ENCODE results near the gene DNAJC2.

The DNAJC2 gene, protein sequence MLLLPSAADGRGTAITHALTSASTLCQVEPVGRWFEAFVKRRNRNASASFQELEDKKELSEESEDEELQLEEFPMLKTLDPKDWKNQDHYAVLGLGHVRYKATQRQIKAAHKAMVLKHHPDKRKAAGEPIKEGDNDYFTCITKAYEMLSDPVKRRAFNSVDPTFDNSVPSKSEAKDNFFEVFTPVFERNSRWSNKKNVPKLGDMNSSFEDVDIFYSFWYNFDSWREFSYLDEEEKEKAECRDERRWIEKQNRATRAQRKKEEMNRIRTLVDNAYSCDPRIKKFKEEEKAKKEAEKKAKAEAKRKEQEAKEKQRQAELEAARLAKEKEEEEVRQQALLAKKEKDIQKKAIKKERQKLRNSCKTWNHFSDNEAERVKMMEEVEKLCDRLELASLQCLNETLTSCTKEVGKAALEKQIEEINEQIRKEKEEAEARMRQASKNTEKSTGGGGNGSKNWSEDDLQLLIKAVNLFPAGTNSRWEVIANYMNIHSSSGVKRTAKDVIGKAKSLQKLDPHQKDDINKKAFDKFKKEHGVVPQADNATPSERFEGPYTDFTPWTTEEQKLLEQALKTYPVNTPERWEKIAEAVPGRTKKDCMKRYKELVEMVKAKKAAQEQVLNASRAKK

DNA sequence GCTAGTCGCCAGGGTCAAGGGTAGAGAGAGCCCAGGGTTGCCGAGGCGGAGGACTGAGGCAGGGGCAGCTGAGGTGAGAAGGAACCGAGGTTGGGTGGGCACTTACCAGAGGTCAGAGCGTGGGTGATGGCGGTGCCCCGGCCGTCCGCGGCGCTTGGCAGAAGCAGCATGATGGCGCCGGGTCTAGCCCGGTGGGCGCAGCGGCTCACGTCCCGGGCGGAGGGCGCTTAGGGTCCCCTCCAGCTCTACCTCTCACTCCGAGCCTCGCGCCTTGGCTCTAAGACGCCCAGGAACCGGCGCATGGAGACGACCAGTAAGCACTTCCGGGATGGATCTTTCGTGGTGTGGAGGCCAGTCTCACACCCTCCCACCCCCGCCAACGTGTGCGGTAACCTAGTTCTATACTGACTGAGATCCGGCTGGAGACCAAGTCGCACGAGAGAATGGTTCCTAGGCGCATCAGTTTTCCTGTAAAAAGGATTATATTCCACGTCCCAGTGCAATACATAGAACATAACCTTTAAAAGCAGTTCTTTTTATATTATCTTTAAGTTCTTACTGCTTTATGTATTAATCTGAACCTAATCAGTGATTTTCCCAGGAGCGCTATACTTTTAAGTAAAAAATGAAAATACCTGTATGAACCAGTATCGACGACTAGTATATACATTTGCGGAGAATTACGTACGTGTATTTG is at the start of gene DNAJC2:
Gene DNAJC2 (minus strand): TSS at position 315 of the 697 bp plus-strand sequence. CDS start 145 bp downstream, at position 170.
- peak; percentile 75 to 83 for DNase-seq (ENCODE audit: low read depth in 2 of 2)

DNA sequence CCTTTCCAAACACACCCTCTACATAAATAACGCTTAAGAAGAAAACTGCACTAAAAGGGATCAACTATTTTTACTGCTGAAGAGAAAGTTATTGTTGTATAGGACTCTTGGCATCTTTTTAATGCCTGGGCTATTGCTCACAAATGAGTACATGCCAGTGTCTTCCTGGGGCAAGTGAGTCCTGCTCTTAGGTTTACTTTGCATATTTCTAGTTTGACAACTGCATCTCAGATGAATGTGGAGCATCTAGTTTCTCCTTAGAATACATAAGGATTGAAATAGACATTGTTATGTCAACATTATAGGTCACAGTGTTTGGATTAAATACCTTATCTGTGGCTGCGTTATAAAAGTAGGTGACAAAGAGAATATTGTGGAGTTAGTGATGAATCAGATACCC is 47.4 kb upstream of the DNAJC2 start:
- DNase-seq (ENCODE audit: low read depth in 2 of 2): no peak

DNA sequence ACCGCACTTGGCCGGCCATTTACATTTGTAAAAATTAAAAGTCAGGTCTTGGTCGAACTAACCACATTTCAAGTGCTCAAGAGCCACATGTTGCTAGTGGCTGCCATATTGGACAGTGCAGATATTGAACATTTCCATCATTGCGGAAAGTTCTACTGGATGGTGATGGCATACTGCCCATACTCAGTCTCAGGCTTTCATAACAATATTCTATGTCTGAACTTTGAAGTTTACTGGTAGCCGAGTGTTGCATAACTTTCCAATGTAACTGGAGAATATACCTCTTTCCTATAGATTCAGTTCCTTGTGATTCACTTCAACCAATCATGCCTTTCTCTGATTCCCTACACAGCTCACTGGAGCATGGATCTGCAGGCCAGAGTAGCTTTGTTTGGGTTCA is 46.6 kb upstream of the DNAJC2 start:
- no peak for DNase-seq (ENCODE audit: low read depth in 2 of 2)

DNA sequence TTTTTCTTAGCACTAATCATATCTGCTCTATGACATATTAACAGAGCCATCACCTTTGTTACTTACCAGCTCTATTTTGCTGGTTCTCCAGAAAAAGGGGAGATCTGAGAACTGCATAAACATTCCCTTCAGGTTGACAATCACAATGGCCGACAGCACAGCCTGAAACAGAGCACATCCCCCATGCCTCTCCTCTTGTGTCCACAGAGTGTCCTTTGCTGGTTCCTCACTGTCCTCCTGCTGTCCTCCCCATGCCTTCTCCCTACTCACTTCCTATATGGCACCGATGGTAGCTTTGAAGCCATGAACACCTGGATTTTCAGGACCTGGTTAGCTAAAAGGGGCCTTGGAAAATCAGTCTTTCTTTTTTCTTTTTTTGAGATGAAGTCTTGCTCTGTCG is 44.7 kb upstream of the DNAJC2 start:
- DNase-seq (ENCODE audit: low read depth in 2 of 2): no peak

DNA sequence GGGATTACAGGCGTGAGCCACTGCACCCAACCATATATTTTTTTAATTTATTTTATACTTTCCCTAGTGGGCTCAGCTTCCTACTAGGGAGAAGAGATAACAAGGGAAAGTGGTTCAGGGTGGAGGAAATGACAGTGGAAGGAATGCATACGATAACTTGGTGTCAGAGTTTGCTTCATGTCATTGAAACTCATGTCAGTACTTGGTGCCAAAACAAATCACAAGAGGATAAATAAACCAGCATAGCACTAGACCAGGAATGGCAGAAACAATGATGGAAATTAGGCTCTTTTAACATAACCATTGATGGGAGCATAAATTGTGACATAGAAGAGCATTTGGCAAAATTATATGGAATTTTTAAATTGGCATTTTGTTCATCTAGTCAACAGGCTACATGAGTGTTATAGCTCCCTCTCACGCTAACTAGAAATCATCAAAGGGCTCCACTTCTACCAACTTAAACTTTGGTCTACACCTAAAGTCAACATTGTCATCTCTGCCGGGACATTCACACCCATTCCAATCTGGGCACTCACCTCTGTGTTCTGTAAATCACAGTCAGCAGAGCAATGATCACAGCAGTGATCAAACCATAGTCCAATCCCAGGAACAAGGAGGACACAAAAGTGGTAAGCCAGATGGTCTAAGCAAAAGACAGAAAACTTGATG is 44.0 kb upstream of the DNAJC2 start:
- DNase-seq (ENCODE audit: low read depth in 2 of 2): no peak

DNA sequence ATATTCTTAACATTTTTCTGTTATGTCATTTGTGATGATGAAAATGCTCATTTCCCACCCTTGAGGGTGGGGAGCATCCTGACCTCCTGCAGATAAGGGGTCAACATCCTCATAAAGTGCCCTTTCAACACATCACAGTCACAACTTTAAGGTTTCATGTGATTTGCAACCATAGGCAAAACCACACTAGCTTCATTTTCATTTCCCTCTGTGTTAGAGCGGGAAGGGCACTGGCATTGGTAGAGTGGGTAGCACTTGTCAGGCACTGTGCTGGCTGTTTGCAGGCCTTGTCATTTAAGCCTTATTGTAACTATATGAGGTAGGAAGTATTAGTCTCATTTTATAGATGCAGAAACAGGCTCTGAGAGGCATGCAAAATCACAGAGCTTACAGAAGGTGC is 42.7 kb upstream of the DNAJC2 start:
- DNase-seq (ENCODE audit: low read depth in 2 of 2): no peak

DNA sequence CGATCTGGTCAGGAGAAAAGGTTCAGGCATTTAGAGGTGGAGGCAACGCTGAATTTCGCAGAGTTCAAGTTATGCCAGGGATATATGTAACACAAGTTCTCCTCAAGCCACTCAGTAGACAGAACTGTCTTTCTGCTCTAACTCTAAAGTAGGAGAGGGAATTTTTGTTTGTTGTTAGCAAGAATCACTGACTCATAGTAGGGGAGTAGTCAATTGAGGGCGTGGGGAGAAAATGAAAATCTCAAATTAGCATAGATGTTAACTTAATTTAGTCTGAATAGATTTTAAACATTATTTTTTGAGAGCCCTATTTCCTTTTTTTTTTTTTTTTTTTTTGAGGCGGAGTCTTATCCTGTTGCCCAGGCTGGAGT is 37.5 kb upstream of the DNAJC2 start:
- DNase-seq (ENCODE audit: low read depth in 2 of 2): no peak

DNA sequence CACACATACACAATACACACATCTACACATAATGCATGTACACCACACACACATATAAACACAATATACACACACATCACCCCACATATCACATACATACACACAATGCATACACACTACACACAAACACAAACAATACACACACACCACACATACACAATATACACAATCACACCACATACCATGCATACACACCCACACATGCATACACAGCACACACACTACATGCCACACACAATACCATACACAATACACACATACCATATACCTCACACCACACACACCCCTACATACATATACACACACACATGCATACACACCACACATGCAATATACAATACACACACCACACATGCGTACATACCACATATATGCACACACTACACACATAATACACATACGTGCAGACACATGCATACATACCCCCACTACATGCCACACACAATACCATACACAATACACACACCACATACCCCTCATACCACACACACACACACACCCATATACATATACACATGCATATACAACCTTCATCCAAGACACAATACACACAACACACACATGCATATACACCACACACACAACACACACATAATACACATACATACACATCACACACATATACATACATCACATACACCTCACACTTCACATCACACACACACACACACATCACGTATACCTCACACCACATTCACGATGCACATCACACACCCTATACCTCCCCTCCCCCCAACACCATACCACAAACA is 36.9 kb upstream of the DNAJC2 start:
- DNase-seq (ENCODE audit: low read depth in 2 of 2): no peak

DNA sequence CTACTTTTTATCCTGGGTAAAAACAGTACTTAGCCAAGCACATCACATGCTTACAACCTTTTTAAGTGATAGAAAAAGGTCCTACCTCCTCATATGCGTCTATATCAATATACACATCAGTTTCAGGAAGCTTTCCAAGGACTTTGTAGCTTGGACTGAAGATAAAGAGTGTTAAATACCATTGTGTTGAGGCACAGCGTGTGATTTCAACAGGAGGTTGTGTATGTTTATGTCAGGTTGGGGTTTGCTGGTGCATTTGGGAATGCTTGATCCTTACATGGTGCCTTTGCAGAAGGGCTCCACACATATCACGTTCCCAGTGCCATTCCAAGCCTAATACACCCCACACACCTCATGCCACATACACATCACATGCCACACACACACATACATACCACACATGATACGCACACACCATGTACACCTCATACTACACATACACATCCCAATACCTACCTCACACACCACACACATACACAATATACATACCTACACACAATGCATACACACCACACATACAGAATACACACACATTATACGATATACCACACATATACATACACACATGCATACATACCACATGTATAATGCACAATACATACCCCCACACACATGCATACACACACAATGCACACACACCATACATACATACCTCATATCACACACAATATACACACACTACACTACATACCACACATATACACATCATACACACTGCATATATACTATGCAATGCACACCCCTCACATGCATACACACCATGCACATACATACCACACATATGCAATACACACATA is 36.0 kb upstream of the DNAJC2 start:
- DNase-seq (ENCODE audit: low read depth in 2 of 2): no peak

DNA sequence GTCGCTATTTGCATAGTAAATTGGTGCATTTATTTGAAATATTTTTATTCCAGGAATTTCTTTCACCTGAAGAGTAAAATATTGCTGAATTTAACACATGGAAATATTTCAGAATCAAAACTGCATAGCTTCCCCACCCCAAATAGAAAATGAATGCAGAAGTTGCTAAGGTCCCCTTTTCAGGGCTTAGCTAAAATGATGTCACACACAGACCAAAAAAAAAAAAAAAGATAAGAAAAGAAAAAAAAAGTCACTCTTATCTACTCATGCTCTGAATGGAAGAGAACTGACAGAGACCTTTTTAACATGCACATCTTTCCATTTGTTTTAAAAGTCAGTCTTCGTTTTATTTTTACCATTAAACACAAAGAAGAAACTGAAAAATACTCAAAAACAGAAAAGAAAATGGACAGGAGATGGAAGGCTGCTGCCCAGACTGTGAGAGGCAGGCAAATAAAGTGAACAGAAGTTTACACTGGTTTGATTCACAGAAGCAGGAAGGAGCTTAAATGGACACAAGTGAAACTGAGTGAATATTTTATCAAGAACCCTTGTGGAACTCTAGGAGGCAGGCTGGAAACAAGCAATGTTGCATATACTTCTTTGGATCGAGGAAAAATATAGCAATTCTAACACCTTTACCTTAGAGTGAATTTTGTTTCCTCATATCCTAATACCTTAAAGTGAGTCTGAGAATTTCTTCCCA is 34.9 kb upstream of the DNAJC2 start:
- no peak for DNase-seq (ENCODE audit: low read depth in 2 of 2)

DNA sequence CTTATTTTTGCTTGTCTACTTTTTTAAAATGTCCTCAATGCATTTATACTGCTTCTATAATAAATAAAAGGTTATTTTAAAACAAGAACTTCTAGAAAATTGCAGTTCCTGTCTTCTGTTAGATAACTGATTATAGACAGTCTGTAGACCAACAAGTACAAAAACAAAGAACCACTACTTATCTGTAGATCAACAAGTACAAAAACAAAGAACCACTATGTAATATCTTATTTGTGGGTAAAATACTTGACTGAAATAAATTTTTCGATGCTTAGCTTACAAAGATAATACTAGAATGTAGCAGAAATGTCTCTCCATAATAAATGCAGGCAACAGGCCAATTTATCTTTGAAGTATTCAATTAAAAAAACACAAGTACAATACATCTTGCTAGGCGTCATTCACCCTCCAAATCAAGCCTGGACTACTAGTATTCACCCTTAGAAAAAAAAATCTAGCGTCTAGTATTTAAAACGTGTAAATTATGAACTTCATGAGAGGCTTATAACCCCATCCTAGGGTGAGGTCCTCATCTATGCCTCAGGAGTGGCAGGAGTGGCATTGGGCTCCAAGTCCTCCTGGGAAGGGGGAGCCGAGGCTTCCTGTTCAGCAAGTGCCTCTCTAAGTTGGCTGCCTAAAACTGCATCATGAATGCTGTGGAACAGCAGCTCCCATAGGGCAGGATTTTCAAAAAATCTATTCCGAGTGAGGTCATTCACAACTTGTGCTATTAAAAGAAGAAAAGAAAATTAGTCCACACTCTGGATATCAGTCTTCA is 29.5 kb upstream of the DNAJC2 start:
- DNase-seq (ENCODE audit: low read depth in 2 of 2): no peak

DNA sequence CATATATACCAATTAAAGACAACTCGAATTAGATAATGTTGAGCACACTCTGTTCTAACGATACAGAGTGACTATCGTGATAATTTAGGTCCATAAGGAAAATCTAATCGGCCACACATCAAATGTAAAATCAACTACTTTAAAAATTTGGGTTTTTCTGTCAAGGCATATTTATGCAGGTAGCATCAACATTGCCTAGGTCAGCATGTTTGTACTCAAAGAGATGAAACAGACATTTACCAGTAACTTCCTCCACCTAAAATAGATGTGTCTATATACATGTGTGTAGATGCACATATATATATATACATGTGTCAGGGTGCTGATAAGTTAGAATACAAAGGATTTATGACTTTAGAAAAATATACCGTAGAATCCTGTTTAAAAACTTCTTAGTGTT is 24.9 kb upstream of the DNAJC2 start:
- no peak for DNase-seq (ENCODE audit: low read depth in 2 of 2)

DNA sequence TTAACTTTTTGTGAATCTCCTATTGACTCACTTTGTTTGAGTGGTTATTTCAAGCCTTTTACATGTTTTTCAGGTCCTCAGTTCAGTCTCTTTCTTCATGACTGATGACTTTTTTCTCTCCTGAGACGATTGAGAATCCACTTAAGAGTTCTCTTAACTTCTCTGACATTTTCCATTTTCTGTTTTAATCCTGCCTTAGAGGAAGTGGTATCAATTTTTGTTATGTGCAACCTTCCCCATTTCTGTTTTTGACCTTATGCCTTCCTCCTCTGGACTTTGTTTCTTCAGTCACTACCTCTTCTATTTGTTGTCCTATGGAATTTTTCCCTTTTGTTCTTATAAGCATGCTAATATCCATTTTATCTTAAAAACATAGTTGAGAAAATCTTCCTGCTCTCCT is 5.2 kb upstream of the DNAJC2 start:
- no peak for DNase-seq (ENCODE audit: low read depth in 2 of 2)

DNA sequence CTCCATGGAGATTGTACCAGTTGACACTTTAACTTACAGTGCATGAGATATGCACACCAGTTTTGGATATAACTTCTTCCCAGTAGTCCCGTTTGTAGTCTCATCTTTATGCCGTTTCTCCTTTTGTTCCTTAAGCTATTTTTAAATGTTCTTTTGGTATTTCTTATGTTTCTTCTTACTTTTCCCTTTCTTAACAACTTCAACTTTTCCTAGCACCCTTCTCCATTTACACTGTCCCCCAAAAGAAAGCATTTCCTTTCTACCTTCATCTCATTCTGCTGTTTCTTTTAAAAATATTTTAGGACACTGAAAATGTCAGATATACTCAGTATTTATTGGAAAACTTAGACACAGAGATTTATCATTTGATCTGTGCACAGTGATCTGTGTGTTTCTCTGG is 4.4 kb upstream of the DNAJC2 start:
- no peak for DNase-seq (ENCODE audit: low read depth in 2 of 2)

DNA sequence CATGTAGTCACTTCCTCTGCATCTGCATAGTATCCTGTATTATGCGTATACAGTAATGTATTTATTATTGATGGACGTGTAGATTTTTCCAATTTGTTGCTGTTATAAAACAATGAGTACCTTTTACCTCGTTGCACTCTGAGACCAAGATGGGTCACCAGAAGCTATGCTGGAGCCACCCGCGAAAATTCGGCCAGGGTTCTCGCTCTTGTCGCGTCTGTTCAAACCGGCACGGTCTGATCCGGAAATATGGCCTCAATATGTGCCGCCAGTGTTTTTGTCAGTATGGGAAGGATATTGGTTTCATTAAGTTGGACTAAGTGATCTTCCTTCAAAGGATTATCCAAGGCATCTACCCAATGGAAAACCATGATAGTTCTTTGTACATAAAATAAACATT is 3.9 kb upstream of the DNAJC2 start:
- DNase-seq (ENCODE audit: low read depth in 2 of 2): no peak

DNA sequence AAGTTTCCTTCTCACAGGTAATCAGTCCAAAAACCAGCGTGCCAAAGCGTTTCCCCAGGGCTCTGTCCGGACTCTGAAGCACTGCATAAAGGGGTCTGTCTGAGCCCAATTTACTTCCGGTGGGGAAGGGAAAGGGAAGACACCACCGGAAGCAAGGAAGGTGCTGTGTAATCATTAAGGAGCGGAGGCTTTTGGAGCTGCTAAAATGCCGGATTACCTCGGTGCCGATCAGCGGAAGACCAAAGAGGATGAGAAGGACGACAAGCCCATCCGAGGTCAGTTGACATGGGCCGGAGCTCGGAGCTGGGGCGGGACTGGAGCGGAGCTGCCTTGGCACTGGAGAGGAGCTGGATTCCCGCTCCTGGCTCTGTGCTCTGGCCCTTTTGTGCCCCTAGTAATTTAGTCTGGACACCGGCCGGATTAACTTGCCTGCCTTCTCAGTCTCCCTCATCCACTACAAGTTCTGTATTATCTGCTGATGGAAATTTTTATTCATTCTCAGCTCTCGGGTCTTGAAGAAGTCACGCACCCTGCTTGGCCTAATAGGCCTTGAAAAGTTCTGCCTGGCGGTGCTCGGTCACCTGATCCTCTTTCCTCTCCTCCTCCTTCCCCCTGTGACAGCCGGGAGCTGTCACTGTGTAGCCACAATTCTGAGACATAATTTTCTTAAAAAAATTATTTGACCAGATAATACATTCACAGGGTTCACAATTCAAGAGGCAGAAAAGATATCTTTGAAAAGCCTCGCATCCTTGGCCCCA is 3.1 kb upstream of the DNAJC2 start, which contains the start of gene PSMC2:
Gene PSMC2 (plus strand): TSS at position 137 of the 761 bp plus-strand sequence. CDS start 69 bp downstream, at position 206.
- peak; percentile 58 to 75 for DNase-seq (ENCODE audit: low read depth in 2 of 2)

DNA sequence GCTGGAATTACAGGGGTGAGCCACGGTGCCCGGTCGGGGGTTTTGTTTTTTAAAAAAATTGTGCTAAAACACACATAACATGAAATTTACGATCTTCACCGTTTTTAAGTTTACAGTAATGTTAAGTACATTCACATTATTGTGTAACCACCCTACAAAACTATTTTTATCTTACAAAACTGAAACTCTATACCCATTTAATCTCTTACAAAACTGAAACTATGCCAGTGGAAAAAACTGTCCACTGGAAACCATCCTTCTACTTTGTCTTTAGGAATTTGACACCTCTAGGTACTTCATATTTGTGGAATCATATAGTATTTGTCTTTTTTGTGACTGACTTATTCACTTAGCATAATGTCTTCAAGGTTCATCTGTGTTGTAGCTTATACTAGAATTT is 1.8 kb upstream of the DNAJC2 start:
- DNase-seq (ENCODE audit: low read depth in 2 of 2): no peak

DNA sequence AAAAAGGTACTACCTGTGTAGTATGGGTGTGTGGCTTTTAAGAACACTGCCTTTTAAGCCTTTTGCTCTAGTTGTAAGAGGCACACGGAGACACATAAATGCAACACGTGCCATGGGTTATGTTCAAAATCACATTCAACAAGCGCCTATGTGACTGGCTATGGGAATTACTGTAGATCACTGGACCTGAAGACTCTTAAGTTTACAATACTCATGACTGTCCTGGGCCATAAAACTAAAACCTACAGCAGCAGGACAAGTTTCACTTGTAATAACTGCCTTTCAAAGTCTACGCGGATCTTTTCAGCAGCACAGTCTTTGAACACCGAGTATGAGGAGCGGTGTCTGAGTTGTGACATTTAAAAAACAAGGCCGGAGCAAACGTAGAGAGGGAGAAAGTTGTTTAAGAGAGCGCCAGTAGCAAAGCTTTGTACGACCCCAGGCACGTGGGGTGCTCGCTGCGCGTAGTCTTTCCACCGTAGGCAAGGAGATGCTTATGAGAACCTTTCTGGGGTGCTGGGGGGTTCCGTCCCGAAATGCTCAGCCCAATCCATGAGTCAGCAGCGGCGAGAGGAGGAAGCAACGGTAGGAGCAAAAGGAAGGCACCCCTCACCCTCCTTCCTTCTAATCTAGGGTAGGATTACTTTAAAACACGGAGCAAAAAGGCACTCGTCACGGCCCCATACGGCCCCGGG is 662 bp downstream of the DNAJC2 start:
- no peak for DNase-seq (ENCODE audit: low read depth in 2 of 2)

All from stimulated activated CD4-positive, alpha-beta T cell treated with anti-CD3 and anti-CD28 coated beads, Interleukin-4, amount 100 ng/mL, for 48 hours (primary cell).